Muscle layer of colon (tissue), 2 donors: Measurements from ENCODE around the gene CPEB1.

ENCODE experiments used
- H3K27ac ChIP-seq: one replicate; pipeline ENCODE4 v1.7.0; 2013; ENCODE audit warnings: low read depth, mild to moderate bottlenecking, low read length, moderate library complexity
- H3K27me3 ChIP-seq, 2 donors: one replicate each; pipeline ENCODE4 v1.7.0; 2013; ENCODE audit warnings: low read length in 2 of 2, mild to moderate bottlenecking in 2 of 2; ENCODE audit not compliant: insufficient read depth in 2 of 2, control insufficient read depth in 1 of 2
- H3K36me3 ChIP-seq: one replicate; pipeline ENCODE4 v1.7.0; 2013; ENCODE audit warnings: mild to moderate bottlenecking, low read length; ENCODE audit not compliant: insufficient read depth
- H3K4me1 ChIP-seq: one replicate; pipeline ENCODE4 v1.7.0; 2013; ENCODE audit warnings: mild to moderate bottlenecking, low read length; ENCODE audit not compliant: insufficient read depth
- H3K4me3 ChIP-seq, 2 donors: one replicate each; pipeline ENCODE4 v1.7.0; 2013; ENCODE audit warnings: low read length in 2 of 2, low read depth in 1 of 2, mild to moderate bottlenecking in 1 of 2, moderate library complexity in 1 of 2
- H3K9ac ChIP-seq: one replicate; pipeline ENCODE4 v1.7.0; 2013; ENCODE audit warnings: low read length
- H3K9me3 ChIP-seq: one replicate; pipeline ENCODE4 v1.7.0; 2013; ENCODE audit warnings: mild to moderate bottlenecking, low read length
- donor health status: abdominal sarcoma.
- donor health status: Adenocarcinoma of cecum.

The CPEB1 gene

GRCh38 chr15:82625136-82625535, 22.0 kb downstream of the CPEB1 start:
- Histone ChIP-seq H3K9me3 (no peaks in the 10 kb centered on the region), H3K9ac (no peak overlapping the region), H3K4me3 (no peak overlapping the region), H3K36me3 (no peaks in the 10 kb centered on the region), H3K4me1 (no peaks in the 10 kb centered on the region), H3K27me3 (no peaks in the 10 kb centered on the region), H3K27ac (no peak overlapping the region)

GRCh38 chr15:82624438-82624837, 22.7 kb downstream of the CPEB1 start:
- H3K27me3 ChIP-seq, result no peaks in the 10 kb centered on the region
- no peak overlapping the region for H3K9ac ChIP-seq
- no peak overlapping the region for H3K4me3 ChIP-seq
- H3K4me1 ChIP-seq, result no peaks in the 10 kb centered on the region
- no peak overlapping the region for H3K27ac ChIP-seq
- no peaks in the 10 kb centered on the region for H3K36me3 ChIP-seq
- no peaks in the 10 kb centered on the region for H3K9me3 ChIP-seq

GRCh38 chr15:82624008-82624407, 23.2 kb downstream of the CPEB1 start:
- Histone ChIP-seq H3K27ac (no peak overlapping the region), H3K27me3 (no peaks in the 10 kb centered on the region), H3K9me3 (no peaks in the 10 kb centered on the region), H3K36me3 (no peaks in the 10 kb centered on the region), H3K4me1 (no peaks in the 10 kb centered on the region), H3K4me3 (no peak overlapping the region), H3K9ac (no peak overlapping the region)

- H3K9ac ChIP-seq, result no peak overlapping the region
Observed at GRCh38 chr15:82621970-82622369, 25.2 kb downstream of the CPEB1 start.

GRCh38 chr15:82613747-82614146, 33.4 kb downstream of the CPEB1 start:
- Histone ChIP-seq H3K27ac (no peak overlapping the region), H3K27me3 (no peaks in the 10 kb centered on the region), H3K36me3 (no peaks in the 10 kb centered on the region), H3K4me3 (no peak overlapping the region), H3K4me1 (no peaks in the 10 kb centered on the region), H3K9me3 (no peaks in the 10 kb centered on the region), H3K9ac (no peak overlapping the region)

More at GRCh38 chr15:82621970-82622369, 25.2 kb downstream of the CPEB1 start:
- H3K9me3 ChIP-seq, result no peaks in the 10 kb centered on the region
- H3K36me3 ChIP-seq, result no peaks in the 10 kb centered on the region
- H3K4me1 ChIP-seq, result no peaks in the 10 kb centered on the region
- H3K27me3 ChIP-seq, result no peaks in the 10 kb centered on the region
- H3K27ac ChIP-seq, result no peak overlapping the region
- no peak overlapping the region for H3K4me3 ChIP-seq

- no peaks in the 10 kb centered on the region for H3K9me3 ChIP-seq
Observed at GRCh38 chr15:82611348-82611747, 35.8 kb downstream of the CPEB1 start.

GRCh38 chr15:82602195-82602594, 45.0 kb downstream of the CPEB1 start:
- Histone ChIP-seq H3K4me3 (no peak overlapping the region), H3K9me3 (no peaks in the 10 kb centered on the region), H3K27me3 (no peaks in the 10 kb centered on the region), H3K4me1 (no peaks in the 10 kb centered on the region), H3K36me3 (no peaks in the 10 kb centered on the region), H3K9ac (no peak overlapping the region), H3K27ac (no peak overlapping the region)

More at GRCh38 chr15:82611348-82611747, 35.8 kb downstream of the CPEB1 start:
- Histone ChIP-seq H3K27me3 (no peaks in the 10 kb centered on the region), H3K36me3 (no peaks in the 10 kb centered on the region), H3K9ac (no peak overlapping the region), H3K27ac (no peak overlapping the region), H3K4me3 (no peak overlapping the region), H3K4me1 (no peaks in the 10 kb centered on the region)

- Histone ChIP-seq H3K36me3 (no peaks in the 10 kb centered on the region), H3K27me3 (no peaks in the 10 kb centered on the region), H3K9me3 (no peaks in the 10 kb centered on the region), H3K4me1 (no peaks in the 10 kb centered on the region), H3K4me3 (no peak overlapping the region), H3K9ac (no peak overlapping the region), H3K27ac (no peak overlapping the region)
Observed at GRCh38 chr15:82599862-82600261, 47.3 kb downstream of the CPEB1 start.

- no peaks in the 10 kb centered on the region for H3K36me3 ChIP-seq
- H3K27me3 ChIP-seq, result no peaks in the 10 kb centered on the region
- H3K9ac ChIP-seq, result no peak overlapping the region
- no peak overlapping the region for H3K4me3 ChIP-seq
- H3K4me1 ChIP-seq, result no peaks in the 10 kb centered on the region
- no peaks in the 10 kb centered on the region for H3K9me3 ChIP-seq
- no peak overlapping the region for H3K27ac ChIP-seq
Observed at GRCh38 chr15:82597815-82598214, 49.3 kb downstream of the CPEB1 start.

GRCh38 chr15:82595766-82596165, 51.4 kb downstream of the CPEB1 start:
- no peak overlapping the region for H3K4me3 ChIP-seq
- no peak overlapping the region for H3K9ac ChIP-seq
- H3K4me1 ChIP-seq, result no peaks in the 10 kb centered on the region
- H3K27me3 ChIP-seq, result no peaks in the 10 kb centered on the region
- no peaks in the 10 kb centered on the region for H3K9me3 ChIP-seq
- no peak overlapping the region for H3K27ac ChIP-seq
- no peaks in the 10 kb centered on the region for H3K36me3 ChIP-seq

GRCh38 chr15:82595203-82595602, 52.0 kb downstream of the CPEB1 start:
- Histone ChIP-seq H3K36me3 (no peaks in the 10 kb centered on the region), H3K9ac (no peak overlapping the region), H3K4me1 (no peaks in the 10 kb centered on the region), H3K27me3 (no peaks in the 10 kb centered on the region), H3K4me3 (no peak overlapping the region), H3K9me3 (no peaks in the 10 kb centered on the region), H3K27ac (no peak overlapping the region)

- no peaks in the 10 kb centered on the region for H3K9me3 ChIP-seq
- no peaks in the 10 kb centered on the region for H3K27me3 ChIP-seq
- H3K4me3 ChIP-seq, result no peak overlapping the region
- H3K9ac ChIP-seq, result no peak overlapping the region
- no peaks in the 10 kb centered on the region for H3K4me1 ChIP-seq
- no peak overlapping the region for H3K27ac ChIP-seq
- H3K36me3 ChIP-seq, result no peaks in the 10 kb centered on the region
Observed at GRCh38 chr15:82587805-82588204, 59.4 kb downstream of the CPEB1 start.
